Measurements from ENCODE around the gene SLC22A24. TPM values are rescaled to one million over a fixed set of nuclear protein-coding genes. Genes with fewer than 3 reads are reported as not detected.

The SLC22A24 gene
- total RNA-seq, 1 donor from 2014 or later, result not detected

DNA sequence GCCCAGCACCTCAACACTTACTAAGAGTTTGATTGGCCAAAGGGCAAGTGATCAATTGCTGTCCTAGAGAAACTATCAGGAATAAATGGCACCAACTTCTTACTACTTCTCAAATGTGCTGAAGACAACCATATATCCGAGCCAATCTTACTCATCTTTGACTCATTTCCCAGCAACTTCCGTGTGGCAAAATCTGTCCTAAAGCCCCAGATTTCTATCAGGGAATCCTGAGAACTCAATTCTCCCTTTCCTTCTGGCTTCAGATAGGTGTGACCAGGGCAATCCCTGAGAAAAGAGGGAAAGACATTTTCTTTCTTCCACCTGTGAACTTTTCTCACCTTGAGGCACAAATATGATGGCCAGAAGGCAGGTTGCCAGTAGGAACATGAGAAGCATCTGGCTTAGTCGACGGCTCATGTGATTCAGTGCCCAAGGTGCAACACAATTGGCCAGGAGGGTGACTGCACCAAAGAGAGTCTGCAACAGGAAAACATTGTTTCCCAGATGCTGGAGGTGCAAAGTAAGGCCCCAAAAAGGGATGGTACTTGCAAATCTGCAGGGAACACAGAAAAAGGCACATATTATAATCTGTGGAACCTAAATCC lies 21.8 kb upstream of the SLC22A24 start:
- intact Hi-C loops (cut with DNase I), result no loop called here
- H3K27ac ChIP-seq, result no peak overlapping the region
- H3K9me3 ChIP-seq, result no peaks in the 10 kb centered on the region
- TF ChIP-seq POLR2AphosphoS5 (IDR thresholded peaks at IDR 0.05; ENCODE audit: insufficient read depth in 1 of 2, low read depth in 1 of 2) (no peak), POLR2A (IDR thresholded peaks at IDR 0.05) (no peak)
- TF ChIP-seq, protein P1, sequence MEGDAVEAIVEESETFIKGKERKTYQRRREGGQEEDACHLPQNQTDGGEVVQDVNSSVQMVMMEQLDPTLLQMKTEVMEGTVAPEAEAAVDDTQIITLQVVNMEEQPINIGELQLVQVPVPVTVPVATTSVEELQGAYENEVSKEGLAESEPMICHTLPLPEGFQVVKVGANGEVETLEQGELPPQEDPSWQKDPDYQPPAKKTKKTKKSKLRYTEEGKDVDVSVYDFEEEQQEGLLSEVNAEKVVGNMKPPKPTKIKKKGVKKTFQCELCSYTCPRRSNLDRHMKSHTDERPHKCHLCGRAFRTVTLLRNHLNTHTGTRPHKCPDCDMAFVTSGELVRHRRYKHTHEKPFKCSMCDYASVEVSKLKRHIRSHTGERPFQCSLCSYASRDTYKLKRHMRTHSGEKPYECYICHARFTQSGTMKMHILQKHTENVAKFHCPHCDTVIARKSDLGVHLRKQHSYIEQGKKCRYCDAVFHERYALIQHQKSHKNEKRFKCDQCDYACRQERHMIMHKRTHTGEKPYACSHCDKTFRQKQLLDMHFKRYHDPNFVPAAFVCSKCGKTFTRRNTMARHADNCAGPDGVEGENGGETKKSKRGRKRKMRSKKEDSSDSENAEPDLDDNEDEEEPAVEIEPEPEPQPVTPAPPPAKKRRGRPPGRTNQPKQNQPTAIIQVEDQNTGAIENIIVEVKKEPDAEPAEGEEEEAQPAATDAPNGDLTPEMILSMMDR (IDR thresholded peaks at IDR 0.05), result no peak
- no peaks in the 10 kb centered on the region for H3K27me3 ChIP-seq
- H3K4me1 ChIP-seq, result no peaks in the 10 kb centered on the region
- no peak overlapping the region for H3K4me3 ChIP-seq
- H3K36me3 ChIP-seq, result no peaks in the 10 kb centered on the region
- DNase-seq (ENCODE audit: extremely low spot score in 2 of 2), result no peak

DNA sequence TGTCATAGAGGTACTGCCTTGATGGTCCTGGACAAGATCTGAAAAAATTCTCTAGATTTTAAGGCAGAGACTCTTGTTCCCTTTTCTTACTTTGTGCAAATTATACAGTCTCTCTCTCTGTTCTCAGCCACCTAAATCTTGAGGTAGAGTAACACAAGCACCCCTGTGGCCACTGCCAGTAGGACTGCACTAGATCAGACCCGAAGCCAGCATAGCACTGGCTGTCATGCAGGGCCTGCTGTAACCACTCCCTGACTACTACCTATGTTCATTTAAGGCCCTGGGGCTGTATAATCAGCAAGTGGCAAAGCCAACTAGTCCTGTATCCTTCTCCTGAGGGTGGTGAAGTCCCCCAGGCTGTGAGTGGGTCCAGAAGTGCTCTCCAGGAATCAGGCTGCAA lies 11.8 kb upstream of the SLC22A24 start:
- Histone ChIP-seq H3K27ac (no peak overlapping the region), H3K9me3 (no peaks in the 10 kb centered on the region), H3K36me3 (no peaks in the 10 kb centered on the region), H3K4me3 (no peak overlapping the region), H3K27me3 (no peaks in the 10 kb centered on the region), H3K4me1 (no peaks in the 10 kb centered on the region)
- intact Hi-C loops (cut with DNase I), result no loop called here
- TF ChIP-seq, protein P1 (IDR thresholded peaks at IDR 0.05), result no peak
- TF ChIP-seq POLR2AphosphoS5 (IDR thresholded peaks at IDR 0.05; ENCODE audit: insufficient read depth in 1 of 2, low read depth in 1 of 2), result no peak
- TF ChIP-seq POLR2A (IDR thresholded peaks at IDR 0.05), result no peak
- no peak for DNase-seq (ENCODE audit: extremely low spot score in 2 of 2)

DNA sequence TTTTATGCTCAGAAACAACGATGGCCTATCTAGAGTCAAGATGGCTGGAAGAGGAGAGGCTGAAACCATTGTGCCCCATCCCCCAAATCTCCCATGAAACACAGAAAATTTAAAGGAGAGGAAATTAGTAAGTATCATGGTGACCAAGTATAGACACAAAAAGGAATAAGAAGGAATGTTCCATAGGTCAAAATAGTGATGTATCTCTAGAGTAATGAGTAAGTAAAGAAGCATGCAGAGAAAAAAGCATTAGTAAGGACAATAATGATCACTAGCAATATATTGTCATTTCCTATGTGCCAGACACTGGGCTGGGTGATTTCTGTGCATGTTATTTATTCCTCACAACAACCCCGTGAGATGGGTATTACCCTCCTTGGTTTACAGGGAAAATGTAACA lies 2.6 kb upstream of the SLC22A24 start:
- no peak overlapping the region for H3K27ac ChIP-seq
- DNase-seq (ENCODE audit: extremely low spot score in 2 of 2), result no peak
- no peaks in the 10 kb centered on the region for H3K36me3 ChIP-seq
- no peaks in the 10 kb centered on the region for H3K9me3 ChIP-seq
- TF ChIP-seq POLR2AphosphoS5 (IDR thresholded peaks at IDR 0.05; ENCODE audit: insufficient read depth in 1 of 2, low read depth in 1 of 2) (no peak), POLR2A (IDR thresholded peaks at IDR 0.05) (no peak)
- TF ChIP-seq, protein P1 (IDR thresholded peaks at IDR 0.05), result no peak
- no peak overlapping the region for H3K4me3 ChIP-seq
- H3K4me1 ChIP-seq, result no peaks in the 10 kb centered on the region
- H3K27me3 ChIP-seq, result no peaks in the 10 kb centered on the region
- intact Hi-C loops (cut with DNase I), result no loop called here

DNA sequence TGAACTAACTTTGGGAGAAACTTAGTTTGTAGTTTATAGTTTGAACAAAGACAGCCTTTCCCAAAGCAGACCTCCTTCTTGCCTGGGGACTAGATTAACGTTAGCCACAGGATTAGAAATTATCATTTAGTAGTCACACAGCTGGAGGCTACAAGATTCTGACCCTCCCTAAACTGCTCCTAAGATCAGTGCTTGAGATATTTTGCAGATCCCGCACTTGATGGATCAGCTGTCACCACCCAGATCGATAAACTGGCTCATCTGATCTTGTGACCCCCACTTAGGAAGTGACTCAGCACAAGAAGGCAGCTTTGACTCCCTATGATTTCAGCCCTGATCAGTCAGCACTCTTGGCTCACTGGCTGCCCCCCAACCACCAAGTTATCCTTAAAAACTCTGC lies 1.6 kb downstream of the SLC22A24 start:
- Histone ChIP-seq H3K36me3 (no peaks in the 10 kb centered on the region), H3K27ac (no peak overlapping the region), H3K4me1 (no peaks in the 10 kb centered on the region), H3K27me3 (no peaks in the 10 kb centered on the region), H3K9me3 (no peaks in the 10 kb centered on the region), H3K4me3 (no peak overlapping the region)
- intact Hi-C loops (cut with DNase I), result no loop called here
- TF ChIP-seq POLR2AphosphoS5 (IDR thresholded peaks at IDR 0.05; ENCODE audit: insufficient read depth in 1 of 2, low read depth in 1 of 2), result no peak
- no peak for TF ChIP-seq POLR2A (IDR thresholded peaks at IDR 0.05)
- TF ChIP-seq, protein P1 (IDR thresholded peaks at IDR 0.05), result no peak
- no peak for DNase-seq (ENCODE audit: extremely low spot score in 2 of 2)

DNA sequence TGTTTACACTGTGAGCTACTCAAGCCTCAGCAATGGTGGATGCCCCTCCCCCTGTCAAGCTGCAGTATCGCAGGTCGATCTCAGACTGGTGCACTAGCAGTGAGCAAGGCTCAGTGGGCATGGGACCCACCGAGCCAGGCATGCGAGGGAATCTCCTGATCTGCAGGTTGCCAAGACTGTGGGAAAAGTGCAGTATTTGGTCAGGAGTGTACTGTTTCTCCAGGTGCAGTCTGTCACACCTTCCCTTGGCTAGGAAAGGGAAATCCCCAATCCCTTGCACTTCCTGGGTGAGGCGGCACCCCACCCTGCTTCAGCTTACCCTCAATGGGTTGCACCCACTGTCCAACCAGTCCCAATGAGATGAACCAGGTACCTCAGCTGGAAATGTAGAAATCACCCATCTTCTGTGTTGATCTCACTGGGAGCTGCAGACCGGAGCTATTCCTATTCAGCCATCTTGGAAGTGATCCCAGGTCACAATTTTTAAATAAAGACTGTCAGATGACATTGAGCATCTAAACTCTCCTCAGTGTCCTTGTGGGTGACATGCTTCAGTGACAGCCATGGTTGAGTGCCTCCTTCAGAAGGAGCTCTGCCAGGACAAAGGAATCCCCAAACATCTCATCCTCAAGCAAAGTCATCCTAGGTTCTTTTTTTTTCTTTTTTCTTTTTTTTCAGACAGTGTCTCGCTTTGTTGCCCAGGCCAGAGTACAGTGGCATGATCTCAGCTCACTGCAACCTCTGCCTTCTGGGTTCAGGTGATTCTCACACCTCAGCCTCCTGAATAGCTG lies 10.8 kb downstream of the SLC22A24 start:
- no peaks in the 10 kb centered on the region for H3K27me3 ChIP-seq
- H3K27ac ChIP-seq, result no peak overlapping the region
- intact Hi-C loops (cut with DNase I), result no loop called here
- no peak for TF ChIP-seq POLR2A (IDR thresholded peaks at IDR 0.05)
- TF ChIP-seq, protein P1 (IDR thresholded peaks at IDR 0.05), result no peak
- no peak overlapping the region for H3K4me3 ChIP-seq
- no peaks in the 10 kb centered on the region for H3K4me1 ChIP-seq
- no peaks in the 10 kb centered on the region for H3K9me3 ChIP-seq
- H3K36me3 ChIP-seq, result no peaks in the 10 kb centered on the region
- DNase-seq (ENCODE audit: extremely low spot score in 2 of 2), result no peak
